Muscle of leg (tissue), 11 donors: ENCODE results near the gene KRTAP10-6. TPM values are rescaled to one million over a fixed set of nuclear protein-coding genes. Genes with fewer than 3 reads are reported as not detected.
"Not testable (repeated sequence)": the region's sequence is repeated elsewhere in the genome, so short reads cannot be mapped to it uniquely, and the experiment has no call there.

ENCODE experiments used
- DNase-seq: peaks from one replicate; pipeline ENCODE4 v3.0.0; 2013
- H3K27ac ChIP-seq: one replicate; pipeline ENCODE4 v1.5.1; 2013; ENCODE audit warnings: mild to moderate bottlenecking, low read length, control low read depth
- H3K27me3 ChIP-seq: one replicate; pipeline ENCODE4 v1.6.1; 2013; ENCODE audit warnings: low read length; ENCODE audit not compliant: control insufficient read depth, insufficient read depth
- H3K36me3 ChIP-seq: one replicate; pipeline ENCODE4 v1.6.1; 2013; ENCODE audit warnings: low read length; ENCODE audit not compliant: control insufficient read depth, insufficient read depth
- H3K4me1 ChIP-seq: one replicate; pipeline ENCODE4 v1.6.1; 2013; ENCODE audit warnings: low read length; ENCODE audit not compliant: control insufficient read depth, insufficient read depth
- H3K4me3 ChIP-seq: one replicate; pipeline ENCODE4 v1.5.1; 2013; ENCODE audit warnings: low read length, control low read depth
- H3K9me3 ChIP-seq: replicated peaks from 2 replicates; pipeline ENCODE4 v1.6.1; 2013; ENCODE audit warnings: low read depth, low read length; ENCODE audit not compliant: control insufficient read depth
- whole genome bisulfite sequencing: methylation state at CpG from one replicate; pipeline ENCODE4 v1.1.5; 2013; ENCODE audit warnings: missing lambda C conversion rate; ENCODE audit not compliant: insufficient coverage; 5-methylcytosine and 5-hydroxymethylcytosine counted together
- polyA plus RNA-seq, 8 donors: library from polyadenylated mRNA; unstranded; fragments of 120-200 nt; gene quantifications; one replicate each; pipeline versions ENCODE4 v1.2.1 to v1.2.3, GENCODE V29; 2013; ENCODE audit warnings: inconsistent platforms in 1 of 8, low replicate concordance in 1 of 8; ENCODE audit not compliant: insufficient read length in 8 of 8, insufficient read depth in 1 of 8
- total RNA-seq: library from RNA; stranded (reverse); fragments of 120-200 nt; gene quantifications from one replicate; pipeline ENCODE4 v1.2.4, GENCODE V29; 2013

Gene KRTAP10-6
- total and polyA plus RNA-seq, 9 donors = not detected

DNA sequence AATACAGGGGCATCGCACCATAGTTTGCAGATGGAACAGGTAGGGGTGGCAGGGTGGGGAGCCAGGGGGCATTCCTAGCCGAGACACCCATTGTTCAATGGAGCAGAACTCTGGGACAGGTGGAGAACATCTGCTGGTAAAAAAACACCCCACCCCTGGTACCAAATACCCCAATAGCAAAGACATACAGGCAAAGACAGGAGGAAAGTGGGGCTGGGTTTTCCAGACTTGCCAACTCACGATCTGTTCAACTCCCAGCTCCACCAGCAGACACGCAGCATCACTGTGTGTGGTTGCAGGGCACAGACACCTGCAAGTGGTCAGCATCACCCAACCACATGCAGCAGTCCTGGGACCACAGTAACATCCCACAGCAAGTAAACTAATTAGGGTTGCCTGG lies 19.2 kb upstream of the KRTAP10-6 start:
- Histone ChIP-seq H3K27me3 (peaks cover 11% of the 10 kb centered on the region), H3K4me1 (no peaks in the 10 kb centered on the region), H3K4me3 (no peak overlapping the region), H3K9me3 (peaks cover 9% of the 10 kb centered on the region), H3K27ac (no peak overlapping the region), H3K36me3 (no peaks in the 10 kb centered on the region)
- WGBS = 87% methylated on average over 3 of the region's 4 CpGs
- no peak for DNase-seq

DNA sequence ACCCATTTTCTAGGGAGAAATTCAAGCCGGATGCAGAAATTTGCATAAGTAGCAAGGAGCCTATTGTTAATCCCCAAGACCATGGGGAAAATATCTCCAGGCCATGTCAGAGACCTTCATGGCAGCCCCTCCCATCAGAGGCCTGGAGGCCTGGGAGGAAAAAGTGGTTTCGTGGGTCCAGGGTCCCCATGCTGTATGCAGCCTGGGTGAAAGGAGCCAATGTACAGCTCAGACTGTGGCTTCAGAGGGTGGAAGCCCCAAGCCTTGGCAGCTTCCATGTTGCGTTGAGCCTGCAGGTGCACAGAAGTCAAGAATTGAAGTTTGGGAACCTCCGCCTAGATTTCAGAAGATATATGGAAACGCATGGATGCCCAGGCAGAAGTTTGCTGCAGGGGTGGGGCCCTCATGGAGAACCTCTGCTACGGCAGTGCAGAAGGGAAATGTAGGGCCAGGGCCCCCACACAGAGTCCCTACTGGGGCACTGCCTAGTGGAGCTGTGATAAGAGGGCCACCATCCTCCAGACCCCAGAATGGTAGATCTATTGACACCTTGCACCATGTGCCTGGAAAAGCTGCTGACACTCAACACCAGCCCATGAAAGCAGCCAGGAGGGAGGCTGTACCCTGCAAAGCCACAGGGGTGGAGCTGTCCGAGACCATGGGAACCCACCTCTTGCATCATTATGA lies 18.0 kb upstream of the KRTAP10-6 start:
- 94% methylated on average over 7 of the region's 7 CpGs for WGBS
- DNase-seq, H3K9me3 ChIP-seq, H3K4me3 ChIP-seq, H3K27me3 ChIP-seq, H3K4me1 ChIP-seq, H3K27ac ChIP-seq, H3K36me3 ChIP-seq: not testable (repeated sequence)

DNA sequence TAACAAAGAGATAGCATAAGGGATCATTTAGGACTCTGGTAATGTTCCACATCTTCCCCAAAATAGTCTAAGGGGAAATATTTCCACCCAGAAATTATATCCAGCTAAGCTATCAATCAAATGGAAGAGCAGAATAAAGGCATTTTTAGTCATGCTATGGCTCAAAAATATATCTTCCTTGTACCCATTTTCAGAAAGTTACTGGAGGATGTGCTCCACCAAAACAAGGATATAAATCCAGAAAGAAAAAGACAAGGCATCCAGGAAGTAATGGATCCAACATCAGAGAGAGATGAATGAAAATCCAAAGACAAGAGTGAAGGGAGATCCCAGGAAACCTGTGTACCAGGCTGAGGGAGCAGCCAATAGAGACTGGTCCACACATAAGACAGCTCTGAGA lies 16.9 kb upstream of the KRTAP10-6 start:
- H3K4me1 ChIP-seq = no peaks in the 10 kb centered on the region
- peaks cover 3% of the 10 kb centered on the region for H3K27me3 ChIP-seq
- H3K27ac ChIP-seq = no peak overlapping the region
- H3K36me3 ChIP-seq = no peaks in the 10 kb centered on the region
- H3K9me3 ChIP-seq = peaks cover 9% of the 10 kb centered on the region
- DNase-seq = no peak
- H3K4me3 ChIP-seq = no peak overlapping the region

DNA sequence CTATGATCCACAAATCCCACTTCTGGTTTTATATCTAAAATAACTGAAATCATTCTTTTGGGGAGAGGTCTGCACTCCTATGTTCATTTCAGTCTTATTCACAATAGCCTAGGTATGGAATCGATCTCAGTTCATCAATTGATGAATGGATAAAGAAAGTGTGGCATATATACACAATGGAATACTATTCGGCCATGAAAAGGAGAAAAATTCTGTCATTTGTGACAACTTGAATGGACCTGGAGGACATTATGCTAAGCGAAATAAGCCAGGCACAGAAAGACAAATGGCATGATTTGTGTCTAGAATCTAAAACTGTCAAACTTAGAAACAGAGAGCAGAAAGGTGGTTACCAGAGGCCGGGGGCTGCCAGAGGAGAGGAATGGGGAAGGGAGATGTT lies 14.2 kb upstream of the KRTAP10-6 start:
- 86% methylated on average over 2 of the region's 4 CpGs for WGBS
- no peak for DNase-seq

DNA sequence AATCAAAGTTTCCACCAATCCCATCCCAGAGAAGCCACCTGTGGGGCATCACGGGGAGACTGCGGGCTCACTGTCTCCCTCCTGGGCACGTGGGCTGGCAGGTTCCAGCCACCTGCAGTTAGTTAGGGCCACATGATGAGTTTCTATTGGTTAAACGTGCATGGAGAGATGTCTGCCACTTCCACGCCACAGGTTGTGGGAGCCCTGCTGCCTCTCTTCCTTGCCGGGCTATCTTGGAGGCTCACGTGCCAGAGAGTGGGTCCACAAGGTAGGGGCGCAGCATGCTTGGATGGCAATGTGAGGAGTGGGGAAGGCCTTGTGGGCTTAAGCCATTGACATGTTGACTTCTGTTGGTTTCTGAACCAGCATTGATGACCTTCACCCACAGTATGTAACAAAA lies 11.6 kb upstream of the KRTAP10-6 start:
- Histone ChIP-seq H3K9me3 (no peaks in the 10 kb centered on the region), H3K27ac (no peak overlapping the region), H3K36me3 (no peaks in the 10 kb centered on the region), H3K27me3 (peaks cover 6% of the 10 kb centered on the region), H3K4me3 (no peak overlapping the region), H3K4me1 (peaks cover 3% of the 10 kb centered on the region)
- 71% methylated on average over 4 of the region's 8 CpGs for WGBS
- DNase-seq = no peak

More for the DNA sequence above, 14.2 kb upstream of the KRTAP10-6 start:
- Histone ChIP-seq H3K27me3 (peaks cover 8% of the 10 kb centered on the region), H3K4me1 (peaks cover 1% of the 10 kb centered on the region), H3K4me3 (no peak overlapping the region), H3K36me3 (no peaks in the 10 kb centered on the region), H3K9me3 (peaks cover 6% of the 10 kb centered on the region), H3K27ac (no peak overlapping the region)

DNA sequence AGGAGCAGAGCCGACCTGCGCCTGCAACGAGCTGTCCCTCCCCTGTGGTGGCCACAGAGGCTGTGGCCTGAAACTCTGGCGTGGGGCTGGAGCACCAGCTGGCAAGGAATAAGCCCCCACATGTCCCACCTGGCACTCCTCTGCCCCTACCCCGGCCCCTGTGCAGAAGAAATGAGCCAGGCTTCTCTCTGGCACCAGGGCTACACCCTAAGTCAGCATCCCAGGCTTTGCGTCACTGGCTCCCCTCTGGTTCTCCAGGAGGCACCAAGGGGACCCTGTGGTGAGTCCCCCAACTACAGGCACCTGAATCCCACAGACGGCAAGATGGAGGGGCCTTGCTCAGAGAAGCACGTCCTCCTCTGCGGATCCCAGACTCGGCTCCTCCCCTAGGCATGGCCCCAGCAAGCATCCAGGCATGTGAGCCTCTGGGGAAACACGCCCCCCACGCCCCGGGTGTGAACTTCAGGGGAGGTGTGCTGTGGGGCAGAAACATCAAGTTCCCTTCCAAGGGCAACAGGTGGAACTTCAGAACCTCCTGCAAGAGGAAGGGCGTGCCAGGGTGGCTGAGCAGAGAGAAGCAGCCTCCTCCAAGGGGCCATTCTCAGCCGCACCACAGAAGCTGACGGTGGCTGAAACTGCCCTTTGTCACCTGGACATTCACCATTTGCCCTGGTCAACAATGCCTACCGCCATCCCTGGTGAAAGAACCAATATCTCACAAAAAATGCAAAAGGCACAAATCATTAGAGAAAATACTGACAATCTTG lies 11.0 kb upstream of the KRTAP10-6 start:
- 61% methylated on average over 13 of the region's 17 CpGs for WGBS
- Histone ChIP-seq H3K27me3 (peaks cover 6% of the 10 kb centered on the region), H3K4me3 (no peak overlapping the region), H3K9me3 (no peaks in the 10 kb centered on the region), H3K27ac (no peak overlapping the region), H3K4me1 (peaks cover 3% of the 10 kb centered on the region), H3K36me3 (no peaks in the 10 kb centered on the region)
- DNase-seq = no peak

DNA sequence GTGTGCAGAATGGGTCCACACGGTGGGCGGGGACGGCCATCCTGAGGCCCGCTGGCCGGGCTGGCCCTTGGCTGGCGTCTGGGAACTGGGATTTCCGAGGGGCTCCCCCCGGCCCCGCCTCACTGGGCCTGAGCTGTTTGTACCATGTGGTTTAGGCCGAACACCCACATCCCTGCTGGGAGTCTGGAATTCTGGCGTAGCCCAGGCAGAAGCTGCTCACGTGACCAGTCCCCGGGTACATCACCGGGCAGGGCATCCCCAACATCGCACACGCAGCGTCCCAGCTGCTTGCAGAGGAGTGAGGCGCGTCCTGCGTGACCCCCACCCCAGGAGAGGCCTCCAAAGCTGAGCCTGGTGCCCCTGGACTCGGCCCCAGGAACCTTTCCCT lies 10.2 kb upstream of the KRTAP10-6 start:
- H3K4me1 ChIP-seq = peaks cover 3% of the 10 kb centered on the region
- no peak for DNase-seq
- H3K27ac ChIP-seq = no peak overlapping the region
- H3K36me3 ChIP-seq = no peaks in the 10 kb centered on the region
- no peaks in the 10 kb centered on the region for H3K9me3 ChIP-seq
- no peak overlapping the region for H3K4me3 ChIP-seq
- peaks cover 9% of the 10 kb centered on the region for H3K27me3 ChIP-seq
- WGBS = 70% methylated on average over 20 of the region's 21 CpGs

DNA sequence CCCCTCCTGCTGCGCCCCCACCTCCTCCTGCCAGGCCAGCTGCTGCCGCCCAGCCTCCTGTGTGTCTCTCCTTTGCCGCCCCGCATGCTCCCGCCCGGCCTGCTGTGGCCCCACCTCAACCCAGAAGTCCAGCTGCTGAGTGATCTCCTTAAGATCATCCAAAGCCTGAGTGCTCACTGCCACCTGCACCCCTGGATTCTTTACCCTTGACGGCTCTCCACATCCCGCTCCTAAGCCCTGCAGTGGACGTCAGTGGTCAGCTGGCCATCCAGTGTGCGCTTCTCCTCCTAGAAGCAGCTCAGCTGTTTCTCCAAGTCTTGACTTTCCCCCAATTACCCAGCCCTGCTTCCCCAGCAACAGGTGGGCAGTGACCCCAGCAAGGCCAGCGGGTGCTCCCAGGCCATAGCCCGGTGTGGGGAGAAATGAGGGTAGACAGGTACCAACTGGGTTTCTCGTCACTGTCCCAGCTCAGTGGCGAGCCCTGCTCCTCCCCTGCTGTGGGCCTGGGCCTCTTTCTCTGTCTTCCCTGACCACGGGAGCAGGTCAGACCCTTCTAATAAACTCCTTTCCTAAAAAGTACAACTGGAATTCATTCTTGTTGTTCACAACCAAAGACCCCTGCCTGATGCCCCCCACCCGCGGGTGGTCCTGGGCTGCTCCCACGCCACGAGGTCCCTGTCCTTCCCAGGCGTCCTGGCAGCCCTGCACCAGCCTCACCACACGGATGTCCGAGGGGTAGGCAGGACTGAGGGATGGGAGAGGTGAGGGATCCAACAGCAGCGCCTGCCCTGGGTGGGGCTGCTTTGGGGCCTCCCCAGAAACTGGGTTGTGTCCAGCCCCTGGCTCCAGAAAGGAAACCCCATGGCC lies 9.5 kb upstream of the KRTAP10-6 start:
- Histone ChIP-seq H3K27ac (no peak overlapping the region), H3K4me3 (no peak overlapping the region), H3K27me3 (peaks cover 9% of the 10 kb centered on the region), H3K4me1 (peaks cover 3% of the 10 kb centered on the region), H3K36me3 (no peaks in the 10 kb centered on the region), H3K9me3 (no peaks in the 10 kb centered on the region)
- whole genome bisulfite sequencing = 60% methylated on average over 14 of the region's 23 CpGs
- no peak for DNase-seq

DNA sequence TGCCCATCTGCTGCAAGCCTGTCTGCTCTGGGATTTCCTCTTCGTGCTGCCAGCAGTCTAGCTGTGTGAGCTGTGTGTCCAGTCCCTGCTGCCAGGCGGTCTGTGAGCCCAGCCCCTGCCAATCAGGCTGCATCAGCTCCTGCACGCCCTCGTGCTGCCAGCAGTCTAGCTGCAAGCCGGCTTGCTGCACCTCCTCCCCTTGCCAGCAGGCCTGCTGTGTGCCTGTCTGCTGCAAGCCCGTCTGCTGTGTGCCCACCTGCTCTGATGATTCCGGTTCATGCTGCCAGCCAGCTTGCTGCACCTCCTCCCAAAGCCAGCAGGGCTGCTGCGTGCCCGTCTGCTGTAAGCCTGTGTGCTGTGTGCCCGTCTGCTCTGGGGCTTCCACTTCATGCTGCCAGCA lies 8.8 kb upstream of the KRTAP10-6 start:
- not testable (repeated sequence) for H3K9me3 ChIP-seq, H3K4me3 ChIP-seq, DNase-seq, H3K27me3 ChIP-seq, H3K4me1 ChIP-seq, H3K27ac ChIP-seq, H3K36me3 ChIP-seq
- 85% methylated on average over 9 of the region's 10 CpGs for WGBS
